ENCODE results near the gene PRR5L.
A peak's percentile ranks its signal among the peaks of the same experiment; 100 is the strongest.

Gene PRR5L

GRCh38 chr11:36289226-36289852 lies 6.7 kb upstream of the PRR5L start, which contains the start of gene COMMD9:
TSS of gene COMMD9 (minus strand) at chr11:36289424. CDS start at chr11:36289412, 12 bp downstream.
- TF ChIP-seq CTCF (IDR thresholded peaks at IDR 0.05; ENCODE audit: low read depth, low read length, missing control alignments), result no peak
- DNase-seq (ENCODE audit: extremely low read depth, low read depth), result peak; percentile 82
- H3K4me3 ChIP-seq (replicated peaks; ENCODE audit: low read depth, low read length), result peak within 1 kb of the TSS; percentile 83

GRCh38 chr11:36292311-36292722 lies 3.8 kb upstream of the PRR5L start:
- no peak for DNase-seq (ENCODE audit: extremely low read depth, low read depth)
- H3K4me3 ChIP-seq (replicated peaks; ENCODE audit: low read depth, low read length), result no peak overlapping the region
- TF ChIP-seq CTCF (IDR thresholded peaks at IDR 0.05; ENCODE audit: low read depth, low read length, missing control alignments), result peak; percentile 36

- no peak overlapping the region for H3K4me3 ChIP-seq (replicated peaks; ENCODE audit: low read depth, low read length)
- DNase-seq (ENCODE audit: extremely low read depth, low read depth), result no peak
- TF ChIP-seq CTCF (IDR thresholded peaks at IDR 0.05; ENCODE audit: low read depth, low read length, missing control alignments), result no peak
These were observed 926 bp downstream of the PRR5L start for GRCh38 chr11:36296884-36297543.

- no peak for DNase-seq (ENCODE audit: extremely low read depth, low read depth)
- no peak for TF ChIP-seq CTCF (IDR thresholded peaks at IDR 0.05; ENCODE audit: low read depth, low read length, missing control alignments)
- no peak overlapping the region for H3K4me3 ChIP-seq (replicated peaks; ENCODE audit: low read depth, low read length)
These were observed 4.6 kb downstream of the PRR5L start for GRCh38 chr11:36300650-36301049.

- no peak overlapping the region for H3K4me3 ChIP-seq (replicated peaks; ENCODE audit: low read depth, low read length)
- TF ChIP-seq CTCF (IDR thresholded peaks at IDR 0.05; ENCODE audit: low read depth, low read length, missing control alignments), result no peak
These were observed 8.3 kb downstream of the PRR5L start for GRCh38 chr11:36304351-36304750.

GRCh38 chr11:36305047-36305446 lies 9.0 kb downstream of the PRR5L start:
- no peak for TF ChIP-seq CTCF (IDR thresholded peaks at IDR 0.05; ENCODE audit: low read depth, low read length, missing control alignments)
- no peak for DNase-seq (ENCODE audit: extremely low read depth, low read depth)
- H3K4me3 ChIP-seq (replicated peaks; ENCODE audit: low read depth, low read length), result no peak overlapping the region

More at GRCh38 chr11:36304351-36304750, 8.3 kb downstream of the PRR5L start:
- no peak for DNase-seq (ENCODE audit: extremely low read depth, low read depth)
